Astrocyte (in vitro differentiated cells and primary cell): Measurements from ENCODE around the gene ZBTB7A.

Experiments
- EZH2 ChIP-seq: IDR thresholded peaks from 2 replicates; pipeline ENCODE4 v1.6.1; 2012; ENCODE audit warnings: mild to moderate bottlenecking, low read length, inconsistent platforms; ENCODE audit not compliant: insufficient read depth
- TF ChIP-seq, protein P1 (sequence below): IDR thresholded peaks from 2 replicates; pipeline ENCODE4 v1.5.1; 2011; ENCODE audit warnings: low read depth, mild to moderate bottlenecking, inconsistent platforms, low read length, moderate library complexity; ENCODE audit not compliant: insufficient read depth

- TF ChIP-seq, protein P1, sequence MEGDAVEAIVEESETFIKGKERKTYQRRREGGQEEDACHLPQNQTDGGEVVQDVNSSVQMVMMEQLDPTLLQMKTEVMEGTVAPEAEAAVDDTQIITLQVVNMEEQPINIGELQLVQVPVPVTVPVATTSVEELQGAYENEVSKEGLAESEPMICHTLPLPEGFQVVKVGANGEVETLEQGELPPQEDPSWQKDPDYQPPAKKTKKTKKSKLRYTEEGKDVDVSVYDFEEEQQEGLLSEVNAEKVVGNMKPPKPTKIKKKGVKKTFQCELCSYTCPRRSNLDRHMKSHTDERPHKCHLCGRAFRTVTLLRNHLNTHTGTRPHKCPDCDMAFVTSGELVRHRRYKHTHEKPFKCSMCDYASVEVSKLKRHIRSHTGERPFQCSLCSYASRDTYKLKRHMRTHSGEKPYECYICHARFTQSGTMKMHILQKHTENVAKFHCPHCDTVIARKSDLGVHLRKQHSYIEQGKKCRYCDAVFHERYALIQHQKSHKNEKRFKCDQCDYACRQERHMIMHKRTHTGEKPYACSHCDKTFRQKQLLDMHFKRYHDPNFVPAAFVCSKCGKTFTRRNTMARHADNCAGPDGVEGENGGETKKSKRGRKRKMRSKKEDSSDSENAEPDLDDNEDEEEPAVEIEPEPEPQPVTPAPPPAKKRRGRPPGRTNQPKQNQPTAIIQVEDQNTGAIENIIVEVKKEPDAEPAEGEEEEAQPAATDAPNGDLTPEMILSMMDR: no peak
- no peak for TF ChIP-seq EZH2
Observed at GRCh38 chr19:4033028-4033956, 33.4 kb downstream of the ZBTB7A start.
